T-helper 17 cell (primary cell): ENCODE data around the gene ST6GALNAC2. TPM values are rescaled to one million over a fixed set of nuclear protein-coding genes. Genes with fewer than 3 reads are reported as not detected.
"Not testable (repeated sequence)": the region's sequence is repeated elsewhere in the genome, so short reads cannot be mapped to it uniquely, and the experiment has no call there.

ENCODE experiments used
- ATAC-seq: fragments of 150-1000 bp; cut with Tn5 transposase; 2 replicates; pipeline ENCODE4 v1.10.0; 2021; ENCODE audit warnings: mild to moderate bottlenecking, moderate library complexity
- DNase-seq, 3 donors: peaks; one replicate each; pipeline versions ENCODE4 v3.0.0 to v3.0.0-alpha.2; 2020 to 2021
- H3K9me3 ChIP-seq: one replicate; pipeline ENCODE4 v1.7.0; 2013; ENCODE audit warnings: low read length, mild to moderate bottlenecking; ENCODE audit not compliant: control insufficient read depth, poor library complexity, severe bottlenecking
- H3K27ac Mint-ChIP-seq: one replicate; pipeline ENCODE4 v1.8.0; 2022; ENCODE audit warnings: mild to moderate bottlenecking, moderate library complexity, mixed read lengths
- H3K27me3 Mint-ChIP-seq: one replicate; pipeline ENCODE4 v1.8.0; 2022; ENCODE audit warnings: mixed read lengths
- H3K36me3 Mint-ChIP-seq: one replicate; pipeline ENCODE4 v1.8.0; 2022; ENCODE audit warnings: low read depth, mixed read lengths
- H3K4me1 Mint-ChIP-seq: one replicate; pipeline ENCODE4 v1.8.0; 2022; ENCODE audit warnings: mild to moderate bottlenecking, mixed read lengths
- H3K4me3 Mint-ChIP-seq: one replicate; pipeline ENCODE4 v1.8.0; 2022; ENCODE audit warnings: mild to moderate bottlenecking, moderate library complexity, mixed read lengths
- total RNA-seq, 4 donors: library from RNA in 2 of 4; stranded (reverse) in 2 of 4; gene quantifications; one replicate each; pipeline ENCODE4 v1.2.3 and lab custom pipeline; 2022 to 2026

Gene ST6GALNAC2
- total RNA-seq, 2 donors from 2014 or later, result 0.68 to 2.2 TPM

GRCh38 chr17:76525513-76525833, 60.2 kb downstream of the ST6GALNAC2 start:
- Mint-ChIP-seq H3K27ac (peak overlapping the region; percentile 6), H3K4me1 (peaks cover 15% of the 10 kb centered on the region)
- H3K27me3 Mint-ChIP-seq, H3K4me3 Mint-ChIP-seq, DNase-seq, H3K9me3 ChIP-seq, H3K36me3 Mint-ChIP-seq, ATAC-seq: not testable (repeated sequence)

GRCh38 chr17:76524598-76525512, 60.8 kb downstream of the ST6GALNAC2 start:
- no peak for DNase-seq
- Mint-ChIP-seq H3K36me3 (no peaks in the 10 kb centered on the region), H3K27ac (peak overlapping the region; percentile 88), H3K4me3 (peak overlapping the region; percentile 19), H3K27me3 (no peaks in the 10 kb centered on the region), H3K4me1 (peaks cover 18% of the 10 kb centered on the region)
- H3K9me3 ChIP-seq, result no peaks in the 10 kb centered on the region
- no peak for ATAC-seq

- Mint-ChIP-seq H3K36me3 (no peaks in the 10 kb centered on the region), H3K27me3 (no peaks in the 10 kb centered on the region), H3K4me1 (peaks cover 19% of the 10 kb centered on the region), H3K27ac (peak overlapping the region; percentile 88), H3K4me3 (peak overlapping the region; percentile 57)
- DNase-seq, result peak; percentile 73 to 82 (median 77)
- ATAC-seq, result peak; percentile 87
- no peaks in the 10 kb centered on the region for H3K9me3 ChIP-seq
These were observed 62.3 kb downstream of the ST6GALNAC2 start for GRCh38 chr17:76523084-76524037.

GRCh38 chr17:76521683-76522082, 64.0 kb downstream of the ST6GALNAC2 start:
- H3K27ac Mint-ChIP-seq, H3K27me3 Mint-ChIP-seq, ATAC-seq, DNase-seq, H3K36me3 Mint-ChIP-seq, H3K4me3 Mint-ChIP-seq, H3K9me3 ChIP-seq: not testable (repeated sequence)
- H3K4me1 Mint-ChIP-seq, result peaks cover 17% of the 10 kb centered on the region

- H3K27ac Mint-ChIP-seq, result peak overlapping the region; percentile 98
- no peak overlapping the region for H3K4me3 Mint-ChIP-seq
- H3K27me3 Mint-ChIP-seq, result no peaks in the 10 kb centered on the region
- H3K4me1 Mint-ChIP-seq, result peaks cover 20% of the 10 kb centered on the region
- no peaks in the 10 kb centered on the region for H3K9me3 ChIP-seq
- DNase-seq (no peak), ATAC-seq (no peak)
- H3K36me3 Mint-ChIP-seq, result no peaks in the 10 kb centered on the region
These were observed 64.4 kb downstream of the ST6GALNAC2 start for GRCh38 chr17:76521262-76521661.

GRCh38 chr17:76519048-76519966, 66.4 kb downstream of the ST6GALNAC2 start:
- DNase-seq, result no peak
- peaks cover 35% of the 10 kb centered on the region for H3K4me1 Mint-ChIP-seq
- no peaks in the 10 kb centered on the region for H3K9me3 ChIP-seq
- no peaks in the 10 kb centered on the region for H3K27me3 Mint-ChIP-seq
- no peaks in the 10 kb centered on the region for H3K36me3 Mint-ChIP-seq
- no peak for ATAC-seq
- H3K27ac Mint-ChIP-seq, result peak overlapping the region; percentile 98
- H3K4me3 Mint-ChIP-seq, result no peak overlapping the region

GRCh38 chr17:76517638-76518038, 68.0 kb downstream of the ST6GALNAC2 start:
- Mint-ChIP-seq H3K36me3 (no peaks in the 10 kb centered on the region), H3K4me3 (no peak overlapping the region), H3K27me3 (no peaks in the 10 kb centered on the region), H3K27ac (peak overlapping the region; percentile 98), H3K4me1 (peaks cover 38% of the 10 kb centered on the region)
- ATAC-seq, result no peak
- H3K9me3 ChIP-seq, result no peaks in the 10 kb centered on the region
- DNase-seq, result no peak

Other genes with a start within 250 kb of the ST6GALNAC2 start
- gene PRPSAP1, start 231.9 kb downstream of the ST6GALNAC2 start, total RNA-seq, result 10 to 100 TPM; 19.4 to 22.1 TPM
- 1 to 10 TPM; 2.4 to 6.0 TPM for gene SPHK1, start 201.3 kb downstream of the ST6GALNAC2 start, total RNA-seq
- 10 to 100 TPM; 29.1 to 38.9 TPM for gene UBE2O, start 132.7 kb downstream of the ST6GALNAC2 start, total RNA-seq
- not detected for gene AANAT, start 118.3 kb downstream of the ST6GALNAC2 start, total RNA-seq
- 10 to 100 TPM; 38.3 to 48.7 TPM for gene RHBDF2, start 84.4 kb downstream of the ST6GALNAC2 start, total RNA-seq
- gene CYGB, start 48.2 kb downstream of the ST6GALNAC2 start, total RNA-seq, result not detected
- 1 to 10 TPM in 1 of 2 donors, not detected in 1; 1.1 TPM for gene PRCD, start 45.8 kb downstream of the ST6GALNAC2 start, total RNA-seq
- 1 to 10 TPM; 4.1 to 8.4 TPM for gene ST6GALNAC1, start 57.9 kb upstream of the ST6GALNAC2 start, total RNA-seq
- 1 to 10 TPM; 5.7 to 8.0 TPM for gene MXRA7, start 125.1 kb upstream of the ST6GALNAC2 start, total RNA-seq
- 100 to 1,000 TPM; 124 to 137 TPM for gene JMJD6, start 140.7 kb upstream of the ST6GALNAC2 start, total RNA-seq
- 10 to 100 TPM; 35.1 to 36.2 TPM for gene METTL23, start 141.0 kb upstream of the ST6GALNAC2 start, total RNA-seq
- 100 to 1,000 TPM; 351 to 393 TPM for gene SRSF2, start 151.5 kb upstream of the ST6GALNAC2 start, total RNA-seq
- 10 to 100 TPM; 29.4 to 36.7 TPM for gene MFSD11, start 152.3 kb upstream of the ST6GALNAC2 start, total RNA-seq